Breast epithelium (tissue), 4 donors: ENCODE measurements around the gene SEZ6L. TPM values are rescaled to one million over a fixed set of nuclear protein-coding genes. Genes with fewer than 3 reads are reported as not detected.

Experiments
- DNase-seq, 2 donors: peaks; one replicate each; pipeline ENCODE4 v3.0.0-alpha.2; 2019; ENCODE audit warnings: low spot score in 2 of 2
- H3K27ac ChIP-seq, 2 donors: fragments of 200-600 bp; sonication (generic) in 1 of 2; one replicate each; pipeline ENCODE4 v1.5.1; 2016 to 2019; ENCODE audit warnings: mild to moderate bottlenecking in 1 of 2
- H3K27me3 ChIP-seq, 2 donors: fragments of 200-600 bp; sonication (generic) in 1 of 2; one replicate each; pipeline versions ENCODE4 v1.5.1 to v1.6.0; 2017 to 2019; ENCODE audit warnings: control low read depth in 1 of 2, mild to moderate bottlenecking in 1 of 2
- H3K36me3 ChIP-seq: fragments of 200-600 bp; one replicate; pipeline ENCODE4 v1.5.1; 2019
- H3K4me1 ChIP-seq, 2 donors: fragments of 200-600 bp; sonication (generic); one replicate each; pipeline ENCODE4 v1.5.1; 2016 to 2019; ENCODE audit warnings: control low read depth in 1 of 2
- H3K4me3 ChIP-seq, 3 donors: fragments of 200-600 bp; sonication (generic); 1 replicate in 2 of 3; 2 replicates in 1 of 3; pipeline ENCODE4 v1.5.1; 2016 to 2019; ENCODE audit warnings: mild to moderate bottlenecking in 3 of 3, moderate library complexity in 2 of 3
- H3K9me3 ChIP-seq, 2 donors: fragments of 200-600 bp; sonication (generic) in 1 of 2; one replicate each; pipeline ENCODE4 v1.5.1; 2016 to 2019; ENCODE audit warnings: control low read depth in 1 of 2
- CTCF ChIP-seq, 3 donors: fragments of 450-650 bp; IDR thresholded peaks; one replicate each; pipeline ENCODE4 v1.5.1; 2016 to 2017; ENCODE audit warnings: antibody characterized with exemption in 3 of 3, mild to moderate bottlenecking in 3 of 3, moderate library complexity in 3 of 3
- POLR2A ChIP-seq: fragments of 450-650 bp; IDR thresholded peaks from one replicate; pipeline ENCODE4 v1.6.1; 2016; ENCODE audit warnings: antibody characterized with exemption, mild to moderate bottlenecking, moderate library complexity
- POLR2AphosphoS5 ChIP-seq, 3 donors: sonication (generic); formaldehyde crosslinking; IDR thresholded peaks; one replicate each; pipeline ENCODE4 v1.6.1; 2017; ENCODE audit warnings: antibody characterized with exemption in 3 of 3
- intact Hi-C: fragments of 100-400 bp; cut with DNase I; formaldehyde crosslinking; loops from one replicate; pipeline ENCODE4 v1.15.1; 2023; ENCODE audit warnings: low total_unique reads
- total RNA-seq, 3 donors: library from RNA; depleted of rRNA; stranded (reverse); fragments of >200 nt; gene quantifications; one replicate each; pipeline ENCODE4 v1.1.0, GENCODE V29; 2016

SEZ6L gene
- total RNA-seq, 3 donors from 2014 or later = under 0.01 to 0.16 (median 0.15) TPM

- DNase-seq = no peak
- Histone ChIP-seq H3K4me1 (no peaks in the 10 kb centered on the region), H3K4me3 (no peak overlapping the region), H3K36me3 (no peaks in the 10 kb centered on the region), H3K27ac (no peak overlapping the region), H3K9me3 (no peaks in the 10 kb centered on the region), H3K27me3 (peaks cover 0 to 35% of the 10 kb centered on the region in 2 donors)
- TF ChIP-seq POLR2A (no peak), CTCF (IDR thresholded peaks at IDR 0.05) (no peak), POLR2AphosphoS5 (IDR thresholded peaks at IDR 0.05) (no peak)
- intact Hi-C loops = no loop called here
Measured at GRCh38 chr22:26324150-26324549, 154.9 kb downstream of the SEZ6L start.

DNA sequence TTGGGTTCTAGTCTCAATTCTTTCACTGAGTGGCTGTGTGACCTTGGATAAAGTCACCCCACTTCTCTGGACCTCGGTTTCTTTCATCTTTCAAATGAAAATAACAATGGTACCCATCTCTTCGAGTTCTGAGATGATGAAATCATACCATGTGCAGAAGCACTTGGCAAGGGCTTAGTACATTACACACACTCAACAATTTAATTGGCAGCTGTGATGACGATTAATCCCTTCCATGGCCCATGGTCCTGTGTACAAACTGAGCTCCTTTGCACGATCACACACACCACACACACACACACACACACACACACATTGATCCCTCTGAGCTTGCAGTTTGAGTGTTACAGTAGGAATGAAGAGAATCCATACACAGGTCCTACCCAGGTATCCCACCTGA, 156.4 kb downstream of the SEZ6L start:
- no peak for DNase-seq
- intact Hi-C loops = no loop called here

DNA sequence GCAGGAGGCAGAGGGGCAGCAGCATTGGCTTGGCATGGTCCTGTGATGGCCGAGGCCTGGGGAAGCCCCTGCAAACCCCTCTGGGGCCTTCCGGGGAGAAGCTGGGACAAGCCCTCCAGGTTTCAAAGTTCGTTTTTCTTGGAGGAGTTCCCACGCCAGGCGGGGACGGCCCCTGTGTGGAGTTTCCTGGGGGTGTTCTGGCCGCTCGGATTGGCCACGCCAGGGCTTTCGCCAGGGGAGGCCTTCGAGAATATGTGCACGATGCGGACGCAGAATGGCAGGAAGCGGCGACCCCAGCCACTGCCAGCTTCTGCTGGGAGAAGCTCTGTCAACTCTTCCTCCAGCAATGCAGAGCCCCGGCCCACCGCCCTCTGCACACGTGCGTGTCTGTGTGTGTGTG, 157.5 kb downstream of the SEZ6L start:
- TF ChIP-seq POLR2AphosphoS5 (IDR thresholded peaks at IDR 0.05) = no peak
- no peak for TF ChIP-seq CTCF (IDR thresholded peaks at IDR 0.05)
- no peak for TF ChIP-seq POLR2A
- Histone ChIP-seq H3K9me3 (no peaks in the 10 kb centered on the region), H3K27ac (no peak overlapping the region), H3K36me3 (no peaks in the 10 kb centered on the region), H3K27me3 (peaks cover 0 to 21% of the 10 kb centered on the region in 2 donors), H3K4me3 (no peak overlapping the region), H3K4me1 (no peaks in the 10 kb centered on the region)
- DNase-seq = no peak
- intact Hi-C loops = no loop called here

More for the DNA sequence above, 156.4 kb downstream of the SEZ6L start:
- no peaks in the 10 kb centered on the region for H3K4me1 ChIP-seq
- no peak overlapping the region for H3K27ac ChIP-seq
- TF ChIP-seq POLR2A (no peak), POLR2AphosphoS5 (IDR thresholded peaks at IDR 0.05) (no peak), CTCF (IDR thresholded peaks at IDR 0.05) (no peak)
- H3K36me3 ChIP-seq = no peaks in the 10 kb centered on the region
- H3K9me3 ChIP-seq = no peaks in the 10 kb centered on the region
- no peak overlapping the region for H3K4me3 ChIP-seq
- H3K27me3 ChIP-seq = peaks cover 0 to 26% of the 10 kb centered on the region in 2 donors

DNA sequence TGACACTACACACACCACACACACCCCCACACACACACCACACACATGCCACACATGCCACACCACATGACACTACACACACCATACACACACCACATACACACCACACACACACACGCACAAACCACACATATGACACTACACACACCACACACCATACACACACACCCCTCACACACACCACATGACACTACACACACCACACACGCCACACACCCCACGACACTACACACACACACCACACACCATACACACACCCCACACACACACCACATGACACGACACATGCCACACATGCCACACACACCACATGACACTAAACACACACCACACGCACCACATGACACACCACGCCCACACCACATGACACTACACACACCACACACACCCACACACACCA, 158.0 kb downstream of the SEZ6L start:
- Histone ChIP-seq H3K27ac (no peak overlapping the region), H3K9me3 (no peaks in the 10 kb centered on the region), H3K27me3 (peaks cover 0 to 18% of the 10 kb centered on the region in 2 donors), H3K4me3 (no peak overlapping the region), H3K36me3 (no peaks in the 10 kb centered on the region), H3K4me1 (no peaks in the 10 kb centered on the region)
- intact Hi-C loops = no loop called here
- no peak for TF ChIP-seq POLR2A
- TF ChIP-seq CTCF (IDR thresholded peaks at IDR 0.05) = no peak
- no peak for TF ChIP-seq POLR2AphosphoS5 (IDR thresholded peaks at IDR 0.05)
- DNase-seq = no peak

DNA sequence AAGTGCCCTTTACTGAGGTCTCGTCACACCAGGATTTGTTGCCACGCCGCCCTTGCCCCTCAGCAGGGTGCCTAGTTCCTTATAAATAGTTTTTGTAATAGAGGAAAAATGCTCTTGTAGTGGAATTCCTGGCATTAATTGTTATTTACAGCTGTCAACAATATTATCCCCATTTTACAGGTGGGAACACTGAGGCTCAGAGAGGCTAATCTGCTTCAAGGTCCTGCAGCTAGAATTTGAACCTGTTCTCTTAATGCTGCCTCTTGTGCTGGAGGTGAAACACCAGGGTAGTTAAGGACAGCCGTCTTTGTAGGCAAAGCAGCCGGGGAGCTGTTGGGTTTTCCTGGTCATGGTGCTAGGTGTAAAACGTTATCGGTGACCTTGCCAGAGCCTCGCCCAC, 159.0 kb downstream of the SEZ6L start:
- Histone ChIP-seq H3K9me3 (no peaks in the 10 kb centered on the region), H3K4me3 (no peak overlapping the region), H3K4me1 (no peaks in the 10 kb centered on the region), H3K36me3 (no peaks in the 10 kb centered on the region), H3K27ac (no peak overlapping the region), H3K27me3 (peaks cover 0 to 24% of the 10 kb centered on the region in 2 donors)
- intact Hi-C loops = no loop called here
- TF ChIP-seq POLR2AphosphoS5 (IDR thresholded peaks at IDR 0.05) (no peak), CTCF (IDR thresholded peaks at IDR 0.05) (no peak)
- DNase-seq = no peak
